ENCODE data around the gene SUFU.

The SUFU gene

DNA sequence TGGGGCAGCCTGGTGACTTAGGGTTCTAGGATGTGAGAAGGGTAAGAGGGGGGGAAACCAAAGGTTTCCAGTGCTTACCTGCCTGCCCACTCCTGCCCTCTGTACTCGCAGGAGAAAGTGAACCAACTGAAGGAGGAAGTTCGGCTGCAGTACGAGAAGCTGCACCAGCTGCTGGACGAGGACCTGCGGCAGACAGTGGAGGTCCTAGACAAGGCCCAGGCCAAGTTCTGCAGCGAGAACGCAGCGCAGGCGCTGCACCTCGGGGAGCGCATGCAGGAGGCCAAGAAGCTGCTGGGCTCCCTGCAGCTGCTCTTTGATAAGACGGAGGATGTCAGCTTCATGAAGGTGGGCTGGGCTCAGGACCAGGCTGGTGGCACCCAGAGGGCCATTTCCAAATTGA is 151.2 kb downstream of the SUFU start:
- no peak for DNase-seq (ENCODE audit: low read depth)
- H3K4me3 ChIP-seq (ENCODE audit: low read depth, low read length), result no peak overlapping the region
- TF ChIP-seq, protein P1, sequence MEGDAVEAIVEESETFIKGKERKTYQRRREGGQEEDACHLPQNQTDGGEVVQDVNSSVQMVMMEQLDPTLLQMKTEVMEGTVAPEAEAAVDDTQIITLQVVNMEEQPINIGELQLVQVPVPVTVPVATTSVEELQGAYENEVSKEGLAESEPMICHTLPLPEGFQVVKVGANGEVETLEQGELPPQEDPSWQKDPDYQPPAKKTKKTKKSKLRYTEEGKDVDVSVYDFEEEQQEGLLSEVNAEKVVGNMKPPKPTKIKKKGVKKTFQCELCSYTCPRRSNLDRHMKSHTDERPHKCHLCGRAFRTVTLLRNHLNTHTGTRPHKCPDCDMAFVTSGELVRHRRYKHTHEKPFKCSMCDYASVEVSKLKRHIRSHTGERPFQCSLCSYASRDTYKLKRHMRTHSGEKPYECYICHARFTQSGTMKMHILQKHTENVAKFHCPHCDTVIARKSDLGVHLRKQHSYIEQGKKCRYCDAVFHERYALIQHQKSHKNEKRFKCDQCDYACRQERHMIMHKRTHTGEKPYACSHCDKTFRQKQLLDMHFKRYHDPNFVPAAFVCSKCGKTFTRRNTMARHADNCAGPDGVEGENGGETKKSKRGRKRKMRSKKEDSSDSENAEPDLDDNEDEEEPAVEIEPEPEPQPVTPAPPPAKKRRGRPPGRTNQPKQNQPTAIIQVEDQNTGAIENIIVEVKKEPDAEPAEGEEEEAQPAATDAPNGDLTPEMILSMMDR (IDR thresholded peaks at IDR 0.05; ENCODE audit: low read depth, low read length, missing control alignments), result no peak

DNA sequence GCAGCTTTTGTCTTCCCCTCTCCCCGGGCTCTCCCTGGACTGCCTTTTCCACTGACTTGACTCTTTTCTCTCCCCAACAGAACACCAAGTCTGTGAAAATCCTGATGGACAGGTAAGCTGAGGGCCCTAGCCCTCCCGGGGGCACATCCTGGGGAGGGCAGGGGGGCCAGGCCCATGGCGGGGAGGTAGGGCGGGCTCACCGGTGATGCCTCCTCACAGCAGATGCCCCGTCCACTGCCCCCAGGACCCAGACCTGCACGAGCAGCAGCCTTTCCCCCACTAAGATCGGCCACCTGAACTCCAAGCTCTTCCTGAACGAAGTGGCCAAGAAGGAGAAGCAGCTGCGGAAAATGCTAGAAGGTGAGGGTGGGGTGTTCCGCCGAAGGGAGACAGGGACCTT is 152.3 kb downstream of the SUFU start:
- H3K4me3 ChIP-seq (ENCODE audit: low read depth, low read length), result no peak overlapping the region
- TF ChIP-seq, protein P1 (IDR thresholded peaks at IDR 0.05; ENCODE audit: low read depth, low read length, missing control alignments), result no peak
- DNase-seq (ENCODE audit: low read depth), result no peak

DNA sequence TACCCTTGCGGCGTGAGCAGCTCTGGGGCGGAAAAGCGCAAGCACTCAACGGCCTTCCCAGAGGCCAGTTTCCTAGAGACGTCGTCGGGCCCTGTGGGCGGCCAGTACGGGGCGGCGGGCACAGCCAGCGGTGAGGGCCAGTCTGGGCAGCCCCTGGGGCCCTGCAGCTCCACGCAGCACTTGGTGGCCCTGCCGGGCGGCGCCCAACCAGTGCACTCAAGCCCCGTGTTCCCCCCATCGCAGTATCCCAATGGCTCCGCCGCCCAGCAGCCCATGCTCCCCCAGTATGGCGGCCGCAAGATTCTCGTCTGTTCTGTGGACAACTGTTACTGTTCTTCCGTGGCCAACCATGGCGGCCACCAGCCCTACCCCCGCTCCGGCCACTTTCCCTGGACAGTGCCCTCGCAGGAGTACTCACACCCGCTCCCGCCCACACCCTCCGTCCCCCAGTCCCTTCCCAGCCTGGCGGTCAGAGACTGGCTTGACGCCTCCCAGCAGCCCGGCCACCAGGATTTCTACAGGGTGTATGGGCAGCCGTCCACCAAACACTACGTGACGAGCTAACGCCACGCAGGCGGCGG is 153.1 kb downstream of the SUFU start:
- no peak overlapping the region for H3K4me3 ChIP-seq (ENCODE audit: low read depth, low read length)

DNA sequence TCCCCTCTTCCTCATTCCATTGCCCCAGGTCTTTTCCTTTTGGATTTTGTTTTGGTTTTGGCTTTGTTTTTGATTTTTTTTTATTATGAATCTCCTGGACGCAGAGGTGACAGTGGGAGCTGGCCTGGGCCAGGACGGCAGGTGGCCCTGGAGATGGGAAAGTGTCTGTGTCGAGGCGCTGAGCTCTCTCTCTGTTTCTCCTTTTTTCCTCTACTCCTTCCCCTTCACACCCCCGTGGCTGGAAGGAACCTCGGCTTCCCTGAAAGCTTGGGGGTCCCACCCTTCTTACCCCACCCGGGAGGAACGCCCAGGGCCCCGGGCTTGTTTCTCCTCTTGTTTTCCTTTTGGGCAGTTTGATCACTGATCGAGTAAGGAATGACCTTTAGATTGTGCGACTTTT is 153.7 kb downstream of the SUFU start:
- no peak for DNase-seq (ENCODE audit: low read depth)
- TF ChIP-seq, protein P1 (IDR thresholded peaks at IDR 0.05; ENCODE audit: low read depth, low read length, missing control alignments), result no peak
- H3K4me3 ChIP-seq (ENCODE audit: low read depth, low read length), result no peak overlapping the region

More for the DNA sequence above, 153.1 kb downstream of the SUFU start:
- TF ChIP-seq, protein P1 (IDR thresholded peaks at IDR 0.05; ENCODE audit: low read depth, low read length, missing control alignments), result no peak
- DNase-seq (ENCODE audit: low read depth), result no peak

DNA sequence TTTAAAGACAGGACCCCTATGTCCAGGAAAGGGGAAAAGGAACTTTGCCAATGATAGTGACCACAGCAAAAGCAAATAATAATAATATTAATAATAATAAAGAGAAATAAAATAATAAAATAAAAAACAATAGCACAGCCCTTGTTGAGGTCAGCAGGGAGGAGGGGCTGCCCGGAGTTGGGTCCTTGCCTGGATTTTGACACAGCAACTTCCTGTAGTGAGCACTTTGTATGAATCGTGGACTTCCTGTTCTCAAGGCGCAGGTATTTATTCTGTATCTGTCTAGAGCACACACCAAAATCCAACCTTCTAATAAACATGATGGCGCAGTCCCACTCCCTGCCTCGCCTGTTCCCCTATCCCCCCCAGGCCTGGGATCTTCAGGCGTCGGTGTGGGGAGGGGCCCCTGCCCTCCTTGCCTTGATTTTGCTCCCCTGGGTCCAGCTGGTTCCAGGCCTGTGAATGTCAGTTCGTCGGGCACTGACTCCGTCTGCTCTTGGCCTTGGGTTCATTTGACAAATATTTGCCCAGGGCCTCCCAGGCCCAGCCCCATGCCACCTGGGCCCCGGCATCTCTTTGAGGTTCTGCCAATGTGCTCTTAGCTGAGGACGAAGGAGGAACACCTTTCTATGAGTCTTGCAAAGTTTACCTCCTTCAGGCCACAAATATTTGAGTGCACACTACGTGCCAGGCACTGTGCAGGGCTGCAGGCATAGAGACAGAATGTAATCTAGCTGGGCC is 154.4 kb downstream of the SUFU start:
- TF ChIP-seq, protein P1 (IDR thresholded peaks at IDR 0.05; ENCODE audit: low read depth, low read length, missing control alignments), result no peak
- no peak for DNase-seq (ENCODE audit: low read depth)
- H3K4me3 ChIP-seq (ENCODE audit: low read depth, low read length), result no peak overlapping the region

DNA sequence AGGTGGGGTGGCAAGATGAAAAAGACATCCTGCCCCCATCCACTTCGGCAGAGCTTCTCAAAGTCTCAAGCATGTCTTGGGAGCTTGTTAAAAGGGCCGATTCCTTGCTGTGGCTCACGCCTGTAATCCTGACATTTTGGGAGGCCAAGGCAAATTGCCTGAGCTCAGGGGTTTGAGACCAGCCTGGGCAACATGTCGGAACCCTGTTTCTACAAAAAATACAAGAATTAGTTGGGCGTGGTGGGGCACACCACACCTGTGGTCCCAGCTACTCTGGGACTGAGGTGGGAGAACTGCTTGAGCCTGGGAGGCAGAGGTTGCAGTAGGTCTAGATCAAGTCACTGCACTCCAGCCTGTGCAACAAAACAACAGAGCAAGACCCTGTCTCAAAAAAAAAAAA is 155.0 kb downstream of the SUFU start:
- TF ChIP-seq, protein P1 (IDR thresholded peaks at IDR 0.05; ENCODE audit: low read depth, low read length, missing control alignments), result no peak
- no peak overlapping the region for H3K4me3 ChIP-seq (ENCODE audit: low read depth, low read length)
- DNase-seq (ENCODE audit: low read depth), result no peak

Data from GM12864 (cell line).